ENCODE data around the gene FUS. TPM values are rescaled to one million over a fixed set of nuclear protein-coding genes. Genes with fewer than 3 reads are reported as not detected.

The FUS gene
- total and polyA plus RNA-seq, 2 donors (not counting 3 experiments of a cell fraction or from before 2014, with no cell fraction given): 307 to 569 TPM

- DNase-seq (ENCODE audit: low read depth, low spot score) (no peak), FAIRE-seq (no peak)
- Histone ChIP-seq H3K4me1 (ENCODE audit: control insufficient read depth, extremely low read depth, insufficient read depth, low read length) (peaks cover 3% of the 10 kb centered on the region), H4K20me1 (replicated peaks; ENCODE audit: control insufficient read depth, extremely low read depth, insufficient read depth, low read length) (no peaks in the 10 kb centered on the region), H3K4me3 (replicated peaks in 1 of 3; ENCODE audit: insufficient read depth in 1 of 3, low read depth in 1 of 3, low read length in 3 of 3) (no peak overlapping the region), H3K4me2 (ENCODE audit: insufficient read depth, low read length) (no peak overlapping the region), H2AFZ (ENCODE audit: low read depth, low read length) (no peak overlapping the region), H3K9me3 (replicated peaks; ENCODE audit: control insufficient read depth, insufficient read depth, low read length) (no peaks in the 10 kb centered on the region), H3K9me1 (replicated peaks; ENCODE audit: control insufficient read depth, extremely low read depth, insufficient read depth, low read length) (no peaks in the 10 kb centered on the region), H3K79me2 (ENCODE audit: control insufficient read depth, insufficient read depth, low read length) (no peaks in the 10 kb centered on the region), H3K27ac (ENCODE audit: insufficient read depth, low read depth, low read length) (no peak overlapping the region), H3K27me3 (ENCODE audit: control insufficient read depth in 2 of 2, insufficient read depth in 2 of 2, low read length in 2 of 2) (peaks cover 2 to 7% of the 10 kb centered on the region in 2 experiments), H3K9ac (replicated peaks; ENCODE audit: extremely low read depth, insufficient read depth, low read length) (no peak overlapping the region), H3K36me3 (ENCODE audit: control insufficient read depth in 2 of 2, extremely low read depth in 1 of 2, insufficient read depth in 2 of 2, low read length in 2 of 2) (no peaks in the 10 kb centered on the region)
- intact Hi-C loops (cut with micrococcal nuclease): no loop called here
- ChIA-PET POLR2A (no interaction called here), CTCF (interaction anchor here (1.1 to 1.3 kb wide), 3 partner anchors 8 to 14 kb away, joined by 3 to 5 read pairs (median 4); partner anchors contain the start of gene PYDC1)
- no peak for TF ChIP-seq GATA2 (IDR thresholded peaks at IDR 0.05; ENCODE audit: insufficient read depth, insufficient read length, low read depth, low read length)
- BruUV-seq (replicated peaks): no TSS peak
- dilution Hi-C loops (cut with MboI; ENCODE audit: extremely low pct_ligation_motif_present, low sequenced_read_pairs): no loop called here
Measured at GRCh38 chr16:31206776-31207175, 26.8 kb downstream of the FUS start.

- no peaks in the 10 kb centered on the region for H3K79me2 ChIP-seq (ENCODE audit: control insufficient read depth, insufficient read depth, low read length)
- ChIA-PET CTCF (interaction anchor here (1.0 to 2.2 kb wide), 4 partner anchors 8 to 655 kb away, joined by 3 to 6 read pairs (median 4); partner anchors contain the start of gene PYCARD), POLR2A (no interaction called here)
- dilution Hi-C loops (cut with MboI; ENCODE audit: extremely low pct_ligation_motif_present, low sequenced_read_pairs): no loop called here
- H3K9me1 ChIP-seq (replicated peaks; ENCODE audit: control insufficient read depth, extremely low read depth, insufficient read depth, low read length): no peaks in the 10 kb centered on the region
- no peak overlapping the region for H3K27ac ChIP-seq (ENCODE audit: insufficient read depth, low read depth, low read length)
- H3K4me1 ChIP-seq (ENCODE audit: control insufficient read depth, extremely low read depth, insufficient read depth, low read length): no peaks in the 10 kb centered on the region
- FAIRE-seq (no peak), DNase-seq (ENCODE audit: low read depth, low spot score) (no peak)
- H3K9ac ChIP-seq (replicated peaks; ENCODE audit: extremely low read depth, insufficient read depth, low read length): no peak overlapping the region
- H3K4me3 ChIP-seq (replicated peaks in 1 of 3; ENCODE audit: insufficient read depth in 1 of 3, low read depth in 1 of 3, low read length in 3 of 3): no peak overlapping the region
- BruUV-seq (replicated peaks): no TSS peak
- no peaks in the 10 kb centered on the region for H4K20me1 ChIP-seq (replicated peaks; ENCODE audit: control insufficient read depth, extremely low read depth, insufficient read depth, low read length)
- no peaks in the 10 kb centered on the region for H3K9me3 ChIP-seq (replicated peaks; ENCODE audit: control insufficient read depth, insufficient read depth, low read length)
- no peaks in the 10 kb centered on the region for H3K36me3 ChIP-seq (ENCODE audit: control insufficient read depth in 2 of 2, extremely low read depth in 1 of 2, insufficient read depth in 2 of 2, low read length in 2 of 2)
- no peak overlapping the region for H3K4me2 ChIP-seq (ENCODE audit: insufficient read depth, low read length)
- intact Hi-C loops (cut with micrococcal nuclease): no loop called here
- TF ChIP-seq EZH2 (IDR thresholded peaks at IDR 0.05; ENCODE audit: borderline replicate concordance, low read depth, low read length, severe bottlenecking) (no peak), POLR2A (IDR thresholded peaks at IDR 0.05; ENCODE audit: low read depth, low read length) (no peak), JUN (IDR thresholded peaks at IDR 0.05; ENCODE audit: borderline replicate concordance, insufficient read depth, insufficient read length, low read depth) (no peak), POLR2AphosphoS5 (IDR thresholded peaks at IDR 0.05; ENCODE audit: insufficient read depth, low read depth, low read length) (no peak), MYC (IDR thresholded peaks at IDR 0.05; ENCODE audit: low read depth, low read length) (no peak), MAX (IDR thresholded peaks at IDR 0.05; ENCODE audit: insufficient read depth, insufficient read length) (no peak), FOS (IDR thresholded peaks at IDR 0.05; ENCODE audit: borderline replicate concordance, insufficient read depth, low read length) (no peak), CTCF (IDR thresholded peaks at IDR 0.05; ENCODE audit: extremely low read depth in 1 of 2, insufficient read depth in 1 of 2, low read depth in 1 of 2, low read length in 2 of 2) (no peak), GATA2 (IDR thresholded peaks at IDR 0.05; ENCODE audit: insufficient read depth, insufficient read length, low read depth, low read length) (no peak)
- H2AFZ ChIP-seq (ENCODE audit: low read depth, low read length): no peak overlapping the region
- H3K27me3 ChIP-seq (ENCODE audit: control insufficient read depth in 2 of 2, insufficient read depth in 2 of 2, low read length in 2 of 2): peaks cover 28 to 34% of the 10 kb centered on the region in 2 experiments
Measured at GRCh38 chr16:31213342-31213741, 33.4 kb downstream of the FUS start.
